Amniotic stem cell (primary cell): ENCODE data around the gene SSBP2.
"Not testable (repeated sequence)": the region's sequence is repeated elsewhere in the genome, so short reads cannot be mapped to it uniquely, and the experiment has no call there.

Experiments
- DNase-seq: peaks from one replicate; lab custom pipeline; 2025; lab: John Stamatoyannopoulos, UW

SSBP2 gene

DNA sequence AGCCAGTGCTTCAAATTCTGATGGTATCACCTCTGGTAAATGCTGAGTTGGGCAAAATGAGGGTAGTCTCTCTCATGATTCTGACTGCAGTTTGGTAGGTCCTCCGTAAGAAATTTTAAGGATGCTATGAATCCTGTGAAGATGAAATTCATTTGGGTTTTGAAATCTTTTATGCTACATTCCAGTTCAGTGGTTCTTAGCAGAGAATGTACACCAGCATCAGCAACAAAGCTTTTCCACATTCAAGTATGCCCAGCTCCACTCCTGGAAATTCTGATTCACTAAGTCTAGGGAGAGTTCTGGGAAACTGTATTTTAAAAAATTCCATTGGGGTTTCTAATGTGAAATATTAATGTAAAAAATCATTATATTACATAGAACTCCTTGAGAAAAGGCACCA lies 323.3 kb downstream of the SSBP2 start:
- DNase-seq, result no peak

DNA sequence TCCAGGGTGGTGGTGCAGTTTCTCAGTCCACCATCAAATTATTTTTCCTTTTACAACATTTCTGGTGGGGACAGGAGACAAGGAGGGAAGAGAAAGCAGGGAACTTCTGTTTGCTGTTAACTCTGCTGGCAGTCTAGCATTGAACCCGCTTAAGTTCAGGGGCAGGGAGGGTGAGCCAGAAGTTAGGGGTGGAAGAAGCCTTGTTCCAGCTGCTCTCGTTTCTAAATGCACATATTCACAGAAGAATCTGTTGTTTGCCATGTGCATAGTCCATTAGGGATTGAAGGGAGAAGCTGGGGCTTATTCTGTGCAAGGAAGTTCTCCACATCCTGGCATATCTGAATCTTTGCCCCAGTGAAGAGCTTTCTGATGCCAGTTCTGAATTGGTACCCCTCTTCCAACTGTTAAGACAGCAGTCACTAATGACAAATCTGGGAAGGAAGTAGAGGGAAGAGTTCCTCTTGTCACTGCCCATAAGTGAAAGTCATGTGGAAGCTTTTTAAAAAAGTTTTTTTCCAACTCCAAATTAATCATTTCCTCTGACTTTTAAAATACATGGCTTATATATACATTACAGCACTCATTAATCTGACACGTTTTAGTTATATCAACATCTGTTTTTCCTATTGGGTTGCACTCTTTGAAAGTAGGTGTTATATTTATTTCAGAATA lies 324.4 kb downstream of the SSBP2 start:
- DNase-seq, result no peak

DNA sequence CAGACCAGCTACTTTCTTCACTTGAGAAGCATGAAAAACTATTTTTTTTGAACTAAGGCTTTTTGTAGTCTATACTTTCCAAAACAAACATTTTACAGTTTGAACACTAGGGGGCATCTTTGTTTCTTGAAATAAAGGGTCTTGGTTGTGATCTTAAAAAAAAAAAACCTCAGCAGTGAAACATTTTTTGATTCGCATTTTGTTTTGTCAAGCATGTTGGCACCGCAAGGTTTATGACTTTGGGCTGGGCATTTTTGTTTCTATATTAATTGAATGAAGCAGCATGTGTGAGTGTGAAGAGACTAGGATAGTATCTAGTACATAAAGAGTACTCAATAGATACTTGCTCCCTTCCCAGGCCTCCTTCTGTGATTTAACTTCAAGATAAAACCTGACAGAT lies 325.3 kb downstream of the SSBP2 start:
- peak; percentile 53 for DNase-seq

DNA sequence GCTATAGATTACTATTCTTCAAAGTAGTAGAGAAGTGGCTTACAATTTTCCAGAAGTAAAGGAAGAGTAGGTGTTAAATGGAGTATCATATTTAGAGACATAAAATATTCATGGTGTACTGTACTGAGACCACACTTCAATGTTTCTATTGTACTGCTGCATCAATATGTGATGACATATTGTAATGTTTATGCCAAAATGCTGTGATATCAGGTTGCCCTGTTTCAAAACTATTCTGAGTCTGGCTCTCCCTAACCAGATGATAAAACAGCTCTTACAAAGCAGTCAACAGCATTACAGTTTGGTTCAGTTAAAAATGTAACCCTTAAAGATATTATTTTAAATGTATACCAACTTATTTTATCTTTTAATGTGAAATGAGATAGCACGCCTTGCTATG lies 326.2 kb downstream of the SSBP2 start:
- no peak for DNase-seq

DNA sequence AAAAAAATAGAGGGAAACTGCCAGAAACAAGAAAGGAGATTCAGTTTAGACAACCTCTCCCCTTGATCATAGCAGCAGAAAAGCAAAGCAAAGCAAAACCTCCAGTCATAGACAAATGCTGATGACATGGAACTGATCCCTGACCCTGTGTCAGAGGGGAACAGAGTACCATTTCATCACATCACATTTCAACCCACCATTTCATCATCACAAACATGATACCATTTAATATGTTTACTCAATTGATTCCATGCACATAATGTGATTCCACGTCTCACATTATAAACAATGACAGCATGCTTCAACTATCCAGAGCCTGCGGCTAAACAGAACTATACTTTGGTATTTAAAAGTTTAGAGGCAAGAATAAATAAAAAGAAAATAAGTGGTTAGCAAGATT lies 328.2 kb downstream of the SSBP2 start:
- DNase-seq, result peak; percentile 64

DNA sequence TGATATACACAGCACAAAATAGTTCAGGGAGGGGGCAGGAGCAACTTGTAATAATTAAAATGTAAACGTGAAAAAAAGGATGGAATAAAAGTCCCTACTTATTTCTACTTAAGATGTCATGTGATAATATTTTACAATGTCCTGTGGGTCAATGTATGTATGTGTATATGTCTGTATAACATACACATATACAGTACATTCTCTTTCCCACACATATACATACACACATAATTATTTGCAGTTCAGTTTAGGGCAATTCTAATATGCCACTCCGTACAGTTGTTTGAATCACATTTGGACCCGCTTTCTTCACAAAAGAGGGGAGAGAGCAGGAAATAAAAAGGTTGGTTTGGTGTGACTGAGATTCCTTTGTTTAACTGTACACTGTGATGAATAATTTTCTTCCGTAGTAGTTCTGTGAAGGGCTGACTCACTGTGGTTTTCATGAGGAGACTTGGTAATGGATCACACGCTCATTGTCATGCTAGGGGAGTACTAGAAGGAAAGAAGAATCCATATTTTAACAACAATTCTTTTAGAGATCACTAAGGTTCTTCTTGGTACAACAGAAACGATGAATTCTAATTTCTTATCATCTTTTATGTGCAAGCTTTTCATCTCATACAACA lies 330.7 kb downstream of the SSBP2 start:
- DNase-seq, result peak; percentile 68

DNA sequence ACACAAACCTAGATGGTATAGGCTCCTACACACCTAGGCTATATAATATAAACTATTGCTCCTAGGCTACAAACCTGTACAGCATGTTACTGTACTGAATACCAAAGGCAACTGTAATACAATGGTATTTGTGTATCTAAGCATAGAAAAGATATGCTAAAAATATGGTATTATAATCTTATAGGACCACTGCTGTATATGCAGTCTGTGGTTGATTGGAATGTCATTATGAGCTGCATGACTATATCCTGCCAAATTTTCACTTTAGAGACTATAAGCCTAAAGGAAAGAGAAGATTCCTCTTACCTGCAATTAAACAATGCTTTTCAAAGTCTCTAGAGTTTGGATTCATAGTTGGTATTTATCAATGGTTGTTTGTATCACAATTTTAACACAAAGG lies 332.3 kb downstream of the SSBP2 start:
- no peak for DNase-seq

DNA sequence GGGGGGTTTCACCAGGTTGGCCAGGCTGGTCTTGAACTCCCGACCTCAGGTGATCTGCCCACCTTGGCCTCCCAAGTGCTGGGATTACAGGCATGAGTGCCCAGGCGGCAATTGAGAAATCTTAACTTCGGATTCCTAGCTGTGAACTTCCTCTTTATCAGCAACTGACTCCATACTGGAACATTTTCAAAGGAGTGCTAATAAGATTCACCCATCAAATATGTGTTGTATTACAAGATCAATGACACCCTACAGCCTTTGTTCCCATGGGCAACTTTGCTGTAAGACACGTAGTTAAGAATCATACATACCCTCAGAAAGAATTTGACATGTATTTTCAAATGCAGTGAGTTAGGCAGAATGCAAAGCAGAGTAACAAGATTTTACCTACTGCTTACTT lies 333.8 kb downstream of the SSBP2 start:
- DNase-seq, result no peak

DNA sequence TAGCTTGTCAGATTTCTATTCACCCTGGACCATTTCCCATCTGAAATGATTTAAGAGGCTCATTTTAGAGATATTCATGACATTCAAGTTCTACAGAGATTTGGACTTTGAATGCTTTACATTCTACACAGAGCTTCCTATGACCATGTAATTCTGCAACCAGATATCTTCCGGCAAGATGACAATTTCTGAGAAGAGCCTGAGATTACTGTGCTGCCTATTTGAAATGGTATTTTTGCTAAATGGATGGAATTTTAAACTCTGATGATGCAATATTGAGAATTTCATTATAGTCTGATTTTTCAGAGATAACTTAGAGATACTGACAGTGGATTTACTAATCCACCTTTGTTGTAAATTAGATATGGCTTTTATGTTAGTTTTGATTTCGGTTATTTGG lies 341.0 kb downstream of the SSBP2 start:
- peak; percentile 31 for DNase-seq

DNA sequence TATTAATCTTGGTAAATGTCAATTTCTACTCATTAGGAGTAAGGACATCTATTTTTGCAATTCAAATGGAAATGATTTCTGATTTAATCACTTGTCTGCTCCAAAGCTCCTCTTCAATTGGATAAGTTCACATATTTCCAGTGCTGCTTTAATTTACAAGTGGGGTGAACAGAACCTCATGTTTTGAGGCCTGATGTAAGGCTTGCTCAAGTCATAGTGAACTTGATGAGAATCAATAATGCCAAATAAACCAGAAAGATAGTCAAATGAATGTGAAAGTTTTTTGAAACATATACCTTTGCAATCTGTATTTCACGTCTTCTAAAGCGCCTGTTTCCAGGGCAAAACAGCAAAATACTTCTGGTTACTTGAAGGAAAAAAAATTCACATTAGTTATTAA lies 341.5 kb downstream of the SSBP2 start:
- DNase-seq, result no peak

DNA sequence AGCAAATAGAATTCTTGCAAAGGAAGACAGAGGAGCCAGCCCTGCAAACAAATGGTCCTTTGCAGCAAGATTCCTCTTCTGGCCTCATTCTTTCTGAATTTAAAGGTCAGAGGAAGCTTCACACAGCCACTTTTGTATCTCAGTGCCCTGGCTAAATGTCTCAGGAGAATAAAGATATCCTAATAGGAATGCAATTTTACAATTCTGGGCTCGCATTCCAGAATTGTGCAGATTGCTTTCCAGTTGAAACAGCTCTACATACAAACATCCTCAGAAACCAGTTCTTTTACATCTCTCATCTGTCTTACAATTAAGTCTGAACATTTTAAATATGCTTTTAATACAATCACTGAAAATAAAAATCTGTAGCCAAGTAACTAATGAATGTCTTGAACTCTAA lies 342.4 kb downstream of the SSBP2 start:
- DNase-seq, result no peak

DNA sequence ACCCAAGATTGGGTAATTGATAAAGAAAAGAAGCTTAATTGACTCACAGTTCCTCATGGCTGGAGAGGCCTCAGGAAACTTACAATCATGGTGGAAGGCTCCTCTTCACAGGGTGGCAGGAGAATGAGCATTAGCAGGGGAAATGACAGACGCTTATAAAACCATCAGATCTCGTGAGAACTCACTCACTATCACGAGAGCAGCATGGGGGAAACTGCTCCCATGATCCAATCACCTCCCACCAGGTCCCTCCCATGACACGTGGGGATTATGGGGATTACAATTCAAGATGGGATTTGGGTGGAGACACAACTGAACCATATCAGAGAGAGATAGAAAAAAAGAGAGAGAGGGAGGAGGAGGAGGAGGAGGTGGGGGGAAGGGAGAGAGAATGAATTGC lies 343.1 kb downstream of the SSBP2 start:
- not testable (repeated sequence) for DNase-seq

DNA sequence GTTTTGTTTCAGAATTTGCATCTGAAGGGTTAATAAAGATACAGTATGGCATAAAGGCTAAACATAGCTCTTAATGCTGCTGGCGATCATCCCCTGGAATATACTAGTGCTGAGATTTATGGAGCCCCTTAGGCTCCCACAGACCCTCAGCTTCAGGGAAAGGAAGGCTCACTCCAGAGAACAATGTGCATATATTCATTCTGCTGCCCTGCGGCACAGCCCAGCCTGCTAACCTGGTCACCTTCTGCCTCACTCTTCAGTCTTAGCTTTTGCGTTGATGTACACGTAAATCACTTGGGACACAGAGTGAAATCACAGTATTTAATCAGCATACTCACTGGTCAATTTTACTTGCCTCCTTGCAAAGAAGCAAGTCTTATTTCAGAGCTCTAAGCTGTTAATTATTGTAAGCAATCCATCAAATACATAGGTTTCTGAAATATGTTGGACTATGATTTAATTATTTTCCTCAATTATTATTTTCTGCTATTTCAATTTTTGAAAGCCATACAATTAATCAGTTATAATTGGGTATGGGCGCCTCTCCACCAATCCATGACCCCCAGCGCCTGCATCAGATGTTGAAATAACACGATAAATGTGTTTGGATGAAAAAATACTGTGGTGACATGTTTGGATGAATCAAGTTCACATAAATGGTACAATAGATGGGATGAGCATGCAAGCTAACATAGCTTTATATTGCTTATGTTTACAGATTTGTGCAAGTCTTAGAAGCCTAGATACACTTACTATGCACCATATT lies 345.6 kb downstream of the SSBP2 start:
- DNase-seq, result no peak

DNA sequence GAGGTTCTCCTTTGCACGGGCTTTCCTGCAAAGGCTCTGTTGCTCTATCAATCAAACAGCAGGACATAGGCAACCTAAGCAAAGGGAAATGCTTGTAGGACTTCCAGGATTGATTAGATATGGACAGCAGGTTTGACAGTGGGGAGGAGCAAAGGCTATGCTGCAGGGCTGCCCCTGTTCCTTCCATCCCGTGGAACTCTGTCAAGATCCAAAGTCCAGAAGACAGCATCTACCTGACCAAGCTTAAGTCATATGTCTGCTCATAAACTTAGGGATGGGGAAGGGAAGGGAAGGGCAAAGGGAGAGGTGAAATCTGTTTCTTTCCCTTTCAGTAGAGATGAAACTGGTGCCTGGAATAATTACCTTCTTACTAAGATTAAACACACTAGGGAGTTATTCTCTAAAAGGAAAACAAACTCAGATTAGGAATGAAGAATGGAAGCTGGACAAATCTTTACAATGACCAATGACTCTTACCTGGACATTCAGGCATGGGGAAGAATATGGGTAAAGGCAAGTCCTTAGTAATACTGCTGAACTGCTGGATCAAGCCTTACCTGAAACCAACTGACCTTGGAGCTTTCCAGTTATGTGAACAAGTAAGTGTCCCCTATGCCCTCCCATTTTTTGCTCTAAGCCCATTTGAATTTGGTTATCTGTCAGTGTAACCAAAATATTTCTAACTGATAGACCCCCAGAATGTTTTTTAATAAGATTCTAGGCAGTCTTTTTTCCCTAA lies 348.5 kb downstream of the SSBP2 start:
- DNase-seq, result no peak

DNA sequence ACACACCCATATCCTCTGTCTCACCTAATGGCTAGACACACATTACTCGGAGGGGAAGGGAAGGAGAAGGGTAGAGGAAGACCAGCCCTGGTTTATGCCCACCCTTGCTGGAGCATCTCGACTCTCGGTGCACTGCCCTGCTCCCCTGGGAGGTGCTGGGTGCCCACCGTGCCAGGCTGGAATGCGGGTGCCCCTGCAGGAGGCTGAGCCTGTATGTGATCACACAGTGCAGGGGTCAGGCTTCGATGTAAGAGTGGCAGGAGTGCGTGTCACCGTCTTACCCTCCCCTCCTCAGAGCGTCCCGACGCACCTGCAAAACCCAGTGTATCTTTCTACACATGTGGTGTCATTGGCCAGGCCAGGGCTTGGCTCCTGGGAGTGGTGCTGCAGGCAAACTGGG lies 349.6 kb downstream of the SSBP2 start:
- no peak for DNase-seq

DNA sequence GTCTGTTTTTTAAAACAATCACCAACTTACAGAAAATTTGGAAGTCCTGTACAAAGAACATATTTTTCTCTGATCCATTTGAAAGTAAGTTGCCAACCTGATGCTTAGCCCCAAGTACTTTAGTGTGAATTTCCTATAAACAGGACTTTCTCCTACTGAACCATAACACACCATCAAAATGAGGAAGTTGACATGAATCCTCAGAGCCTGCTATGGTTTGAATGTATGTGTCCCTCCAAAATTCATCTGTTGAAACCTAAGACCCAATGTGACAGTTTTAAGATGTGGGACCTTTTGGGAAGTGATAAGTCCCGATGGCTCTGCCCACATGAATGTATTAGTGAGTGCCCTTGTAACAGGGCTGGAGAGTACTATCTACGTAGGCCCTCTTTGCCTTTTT lies 350.5 kb downstream of the SSBP2 start:
- DNase-seq, result no peak

DNA sequence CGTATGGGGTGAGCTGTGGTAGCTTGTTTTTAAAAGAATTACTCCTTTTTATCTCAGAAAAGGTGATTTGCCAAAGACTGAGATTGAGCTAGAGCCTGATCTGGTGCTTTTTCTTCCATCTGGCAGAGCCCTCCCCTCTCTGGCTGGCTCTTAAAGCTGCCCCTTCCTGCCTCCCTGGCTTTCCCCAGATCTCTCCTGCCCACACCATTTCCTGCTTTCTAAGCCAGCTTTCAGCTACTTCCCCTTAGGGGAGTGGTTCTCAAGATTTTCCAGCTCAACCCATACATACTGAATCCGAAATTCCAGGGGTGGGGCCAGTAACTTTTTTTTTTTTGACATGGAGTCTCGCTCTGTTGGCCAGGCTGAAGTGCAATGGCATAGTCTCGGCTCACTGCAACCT lies 352.2 kb downstream of the SSBP2 start:
- DNase-seq, result no peak

DNA sequence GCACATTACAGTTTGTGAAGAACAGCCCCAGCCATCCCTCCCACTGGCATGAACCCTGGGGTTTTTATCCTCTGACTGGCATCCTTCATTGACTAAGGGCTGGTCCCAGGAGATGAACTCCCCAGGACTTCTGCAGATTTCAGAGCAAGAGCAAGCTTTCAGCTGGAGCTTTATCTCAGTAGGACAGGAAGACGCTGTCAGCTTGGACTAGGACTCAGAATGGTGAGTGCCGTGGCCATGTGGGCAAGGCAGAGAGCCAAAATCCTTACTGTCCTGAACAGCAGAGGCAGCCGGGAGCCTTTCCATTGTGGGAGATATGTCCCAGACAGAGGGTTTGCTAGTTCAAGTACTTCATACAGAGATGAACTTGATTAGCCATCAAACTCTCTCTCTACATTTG lies 353.7 kb downstream of the SSBP2 start:
- DNase-seq, result no peak

DNA sequence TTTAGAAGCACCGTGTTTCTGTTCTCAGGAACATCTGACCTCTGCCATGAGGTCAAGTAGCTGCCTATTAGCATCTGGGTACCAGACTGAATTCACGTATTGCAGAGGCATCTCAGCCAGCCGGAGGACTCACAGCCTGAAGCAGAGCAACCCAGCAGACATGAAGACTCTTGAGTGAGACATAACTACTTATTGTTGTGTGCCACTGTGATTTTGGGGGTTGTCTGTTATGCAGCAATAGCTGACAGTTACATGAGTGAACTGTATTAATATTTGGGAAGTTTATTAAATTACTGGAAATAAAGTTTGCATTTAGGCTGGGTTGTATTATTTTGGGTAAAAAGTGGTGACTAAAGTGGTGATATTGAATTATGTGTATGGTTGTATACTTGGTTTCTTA lies 355.6 kb downstream of the SSBP2 start:
- DNase-seq, result no peak

DNA sequence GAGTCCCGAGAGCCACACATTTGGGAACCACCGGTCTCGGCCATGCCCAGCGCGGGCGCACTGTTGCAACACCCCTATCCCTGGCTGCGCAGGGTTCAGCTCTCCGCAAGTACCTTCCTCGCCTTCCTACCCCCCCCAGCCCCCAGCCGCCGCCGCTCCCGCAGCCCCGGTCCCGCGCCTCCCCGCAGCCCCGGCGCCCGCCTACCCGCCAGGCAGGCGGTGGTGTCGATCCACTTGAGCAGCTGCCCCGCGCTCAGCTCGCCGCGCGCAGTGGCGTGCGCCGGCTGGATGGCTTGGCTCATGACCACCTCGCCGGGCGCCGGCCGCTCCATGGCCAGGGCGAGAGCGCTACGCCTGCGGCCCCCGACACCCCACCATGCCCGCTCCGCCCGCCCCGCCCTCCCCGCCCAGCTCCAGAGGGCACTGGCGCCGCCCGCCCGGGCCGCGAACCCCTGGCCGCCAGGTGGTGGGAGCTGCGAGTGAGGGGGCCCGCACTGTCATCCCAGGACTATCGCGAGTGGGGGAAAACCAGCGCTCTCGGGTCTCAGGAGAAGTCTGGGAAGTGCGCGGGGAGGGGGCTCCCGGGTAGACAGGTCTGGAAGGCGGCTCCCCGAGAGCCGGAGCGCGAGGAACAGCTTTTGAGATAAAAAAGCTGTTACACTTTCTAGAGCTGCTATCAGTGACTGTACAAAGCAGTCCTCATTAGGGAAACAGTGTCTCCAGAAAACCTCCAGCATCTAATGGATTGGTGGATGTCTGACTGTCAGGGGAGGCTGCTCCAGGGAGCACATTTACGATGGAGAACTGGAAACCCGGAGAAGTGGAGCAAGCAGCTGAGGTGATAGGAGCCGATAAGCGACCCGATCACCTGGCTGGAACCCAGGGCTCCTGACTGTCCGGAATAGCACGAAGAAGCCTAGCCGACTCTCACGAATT lies 356.8 kb downstream of the SSBP2 start, which contains the start of gene ACOT12:
Gene ACOT12 (minus strand): TSS at position 352 of the 936 bp plus-strand sequence. CDS start 20 bp downstream, at position 332.
- DNase-seq, result no peak

DNA sequence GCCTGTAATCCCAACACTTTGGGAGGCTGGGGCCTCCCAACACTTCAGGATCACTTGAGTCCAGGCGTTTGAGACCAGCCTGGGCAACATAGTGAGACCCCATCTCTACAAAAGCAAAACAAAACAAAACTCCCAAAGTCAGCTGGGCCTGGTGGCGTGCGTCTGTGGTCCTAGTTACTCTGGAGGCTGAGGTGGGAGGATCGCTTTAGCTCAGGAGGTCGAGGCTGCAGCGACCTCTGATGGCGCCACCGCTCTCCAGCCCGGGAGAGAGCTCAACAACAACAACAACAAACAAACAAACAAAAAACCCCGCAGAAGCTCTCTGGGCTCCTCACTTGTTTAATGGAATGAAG lies 357.5 kb downstream of the SSBP2 start:
- DNase-seq, result no peak

DNA sequence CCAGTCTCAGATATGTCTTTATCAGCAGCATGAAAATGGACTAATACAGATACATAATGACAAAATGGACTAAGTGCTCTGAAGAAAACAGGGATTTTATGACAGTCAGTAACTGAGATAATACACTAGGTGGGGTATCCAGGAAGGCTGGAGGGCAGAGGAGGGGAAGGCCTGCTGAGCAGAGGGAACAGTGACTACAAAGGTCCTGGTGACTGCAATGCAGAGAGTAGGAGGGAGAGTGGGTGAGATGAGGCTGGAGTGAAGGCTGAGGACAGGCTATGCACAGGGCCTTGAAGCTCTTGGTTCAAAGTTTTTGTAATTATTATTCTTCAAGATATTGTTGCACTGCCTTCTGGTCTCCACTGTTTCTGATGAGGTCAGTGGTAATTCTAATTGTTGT lies 361.9 kb downstream of the SSBP2 start:
- no peak for DNase-seq
